Panc1 (cell line): ENCODE measurements around the gene CNKSR1.

Source experiments
- POLR2AphosphoS5 ChIP-seq: IDR thresholded peaks from 2 replicates; pipeline ENCODE4 v1.6.1; 2012; ENCODE audit warnings: mild to moderate bottlenecking, low read depth, low read length, moderate library complexity
- SIN3A ChIP-seq: IDR thresholded peaks from 2 replicates; pipeline ENCODE4 v1.6.1; 2012; ENCODE audit warnings: low read depth, mild to moderate bottlenecking, low read length, moderate library complexity, borderline replicate concordance; ENCODE audit not compliant: insufficient read depth
- TCF7L2 ChIP-seq: IDR thresholded peaks from 2 replicates; pipeline ENCODE4 v1.6.1; 2011; ENCODE audit warnings: mild to moderate bottlenecking, low read depth, low read length, inconsistent platforms
- TF ChIP-seq, protein P1 (sequence below): fragments of 450-650 bp; IDR thresholded peaks from 2 replicates; pipeline ENCODE4 v1.5.1; 2017; ENCODE audit warnings: mild to moderate bottlenecking
- TF ChIP-seq, protein P2 (sequence below), 2 experiments: IDR thresholded peaks; 2 replicates each; pipeline ENCODE4 v1.6.1; 2011 to 2012; ENCODE audit warnings: low read depth in 2 of 2, control low read depth in 1 of 2, low read length in 1 of 2, mild to moderate bottlenecking in 1 of 2, moderate library complexity in 1 of 2; ENCODE audit not compliant: insufficient read depth in 1 of 2

DNA sequence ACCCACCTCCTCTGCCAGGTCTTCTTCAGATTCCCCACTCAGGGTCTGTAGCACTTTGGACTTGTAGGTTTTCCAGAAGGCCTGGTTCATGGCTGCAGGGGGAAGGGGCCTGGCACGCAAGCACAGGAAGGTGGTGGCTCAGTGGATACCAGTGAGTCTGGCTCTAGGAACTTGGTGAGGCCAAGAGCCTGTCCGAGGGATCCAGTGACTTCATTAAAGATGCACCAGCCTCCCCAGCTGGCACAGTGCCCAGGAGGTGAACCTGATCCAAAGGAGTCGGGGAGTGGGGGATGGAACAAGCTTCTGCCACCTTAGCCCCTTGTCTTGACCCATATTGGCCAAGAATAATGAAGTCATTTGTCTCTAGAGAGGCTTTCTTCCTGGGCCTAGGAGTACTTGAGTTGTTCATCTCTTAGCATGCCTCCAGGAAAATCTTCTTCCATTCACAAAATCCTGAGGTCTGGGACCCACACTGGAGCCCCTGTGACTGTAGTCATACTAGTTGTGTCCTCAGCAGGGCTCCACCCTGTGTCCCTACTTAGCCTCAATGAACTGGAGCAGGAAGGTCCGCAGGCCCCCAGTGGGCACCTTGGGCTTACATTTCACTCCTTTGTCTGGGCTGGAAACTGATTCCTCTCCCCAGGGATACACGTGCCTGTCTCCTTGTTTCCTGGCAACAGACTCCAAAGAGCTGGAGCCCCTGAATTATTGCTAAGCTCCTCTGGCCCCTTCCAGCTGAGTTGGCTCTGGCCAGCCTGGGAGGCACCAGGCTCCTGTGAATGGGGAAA, 8.7 kb upstream of the CNKSR1 start, which contains the start of gene C1orf232:
- TF ChIP-seq POLR2AphosphoS5 (no peak), TCF7L2 (no peak), SIN3A (no peak)
- TF ChIP-seq, protein P1, sequence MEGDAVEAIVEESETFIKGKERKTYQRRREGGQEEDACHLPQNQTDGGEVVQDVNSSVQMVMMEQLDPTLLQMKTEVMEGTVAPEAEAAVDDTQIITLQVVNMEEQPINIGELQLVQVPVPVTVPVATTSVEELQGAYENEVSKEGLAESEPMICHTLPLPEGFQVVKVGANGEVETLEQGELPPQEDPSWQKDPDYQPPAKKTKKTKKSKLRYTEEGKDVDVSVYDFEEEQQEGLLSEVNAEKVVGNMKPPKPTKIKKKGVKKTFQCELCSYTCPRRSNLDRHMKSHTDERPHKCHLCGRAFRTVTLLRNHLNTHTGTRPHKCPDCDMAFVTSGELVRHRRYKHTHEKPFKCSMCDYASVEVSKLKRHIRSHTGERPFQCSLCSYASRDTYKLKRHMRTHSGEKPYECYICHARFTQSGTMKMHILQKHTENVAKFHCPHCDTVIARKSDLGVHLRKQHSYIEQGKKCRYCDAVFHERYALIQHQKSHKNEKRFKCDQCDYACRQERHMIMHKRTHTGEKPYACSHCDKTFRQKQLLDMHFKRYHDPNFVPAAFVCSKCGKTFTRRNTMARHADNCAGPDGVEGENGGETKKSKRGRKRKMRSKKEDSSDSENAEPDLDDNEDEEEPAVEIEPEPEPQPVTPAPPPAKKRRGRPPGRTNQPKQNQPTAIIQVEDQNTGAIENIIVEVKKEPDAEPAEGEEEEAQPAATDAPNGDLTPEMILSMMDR: no peak
- TF ChIP-seq, protein P2, sequence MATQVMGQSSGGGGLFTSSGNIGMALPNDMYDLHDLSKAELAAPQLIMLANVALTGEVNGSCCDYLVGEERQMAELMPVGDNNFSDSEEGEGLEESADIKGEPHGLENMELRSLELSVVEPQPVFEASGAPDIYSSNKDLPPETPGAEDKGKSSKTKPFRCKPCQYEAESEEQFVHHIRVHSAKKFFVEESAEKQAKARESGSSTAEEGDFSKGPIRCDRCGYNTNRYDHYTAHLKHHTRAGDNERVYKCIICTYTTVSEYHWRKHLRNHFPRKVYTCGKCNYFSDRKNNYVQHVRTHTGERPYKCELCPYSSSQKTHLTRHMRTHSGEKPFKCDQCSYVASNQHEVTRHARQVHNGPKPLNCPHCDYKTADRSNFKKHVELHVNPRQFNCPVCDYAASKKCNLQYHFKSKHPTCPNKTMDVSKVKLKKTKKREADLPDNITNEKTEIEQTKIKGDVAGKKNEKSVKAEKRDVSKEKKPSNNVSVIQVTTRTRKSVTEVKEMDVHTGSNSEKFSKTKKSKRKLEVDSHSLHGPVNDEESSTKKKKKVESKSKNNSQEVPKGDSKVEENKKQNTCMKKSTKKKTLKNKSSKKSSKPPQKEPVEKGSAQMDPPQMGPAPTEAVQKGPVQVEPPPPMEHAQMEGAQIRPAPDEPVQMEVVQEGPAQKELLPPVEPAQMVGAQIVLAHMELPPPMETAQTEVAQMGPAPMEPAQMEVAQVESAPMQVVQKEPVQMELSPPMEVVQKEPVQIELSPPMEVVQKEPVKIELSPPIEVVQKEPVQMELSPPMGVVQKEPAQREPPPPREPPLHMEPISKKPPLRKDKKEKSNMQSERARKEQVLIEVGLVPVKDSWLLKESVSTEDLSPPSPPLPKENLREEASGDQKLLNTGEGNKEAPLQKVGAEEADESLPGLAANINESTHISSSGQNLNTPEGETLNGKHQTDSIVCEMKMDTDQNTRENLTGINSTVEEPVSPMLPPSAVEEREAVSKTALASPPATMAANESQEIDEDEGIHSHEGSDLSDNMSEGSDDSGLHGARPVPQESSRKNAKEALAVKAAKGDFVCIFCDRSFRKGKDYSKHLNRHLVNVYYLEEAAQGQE (IDR thresholded peaks at IDR 0.05; ENCODE audit: insufficient read depth in 1 of 2, low read depth in 2 of 2, low read length in 1 of 2): no peak
